Endodermal cell (in vitro differentiated cells): ENCODE results near the gene CLEC11A. TPM values are rescaled to one million over a fixed set of nuclear protein-coding genes. Genes with fewer than 3 reads are reported as not detected.

Experiments used
- DNase-seq: peaks from one replicate; pipeline ENCODE4 v3.0.0-alpha.2; 2017
- H3K27ac ChIP-seq: 2 replicates; pipeline ENCODE4 v1.5.1; 2013; ENCODE audit warnings: mild to moderate bottlenecking, low read depth, low read length, moderate library complexity
- H3K27me3 ChIP-seq: 2 replicates; pipeline ENCODE4 v1.6.1; 2013; ENCODE audit warnings: mild to moderate bottlenecking, low read length, moderate library complexity; ENCODE audit not compliant: insufficient read depth, control insufficient read depth, poor library complexity, severe bottlenecking
- H3K36me3 ChIP-seq: 2 replicates; pipeline ENCODE4 v1.7.0; 2013; ENCODE audit warnings: mild to moderate bottlenecking, low read length, moderate library complexity; ENCODE audit not compliant: control insufficient read depth, insufficient read depth
- H3K4me1 ChIP-seq: one replicate; pipeline ENCODE4 v1.7.0; 2013; ENCODE audit warnings: low read length; ENCODE audit not compliant: control insufficient read depth, insufficient read depth
- H3K4me3 ChIP-seq: 2 replicates; pipeline ENCODE4 v1.5.1; 2013; ENCODE audit warnings: mild to moderate bottlenecking, low read length, moderate library complexity
- H3K9ac ChIP-seq: 2 replicates; pipeline ENCODE4 v1.6.1; 2013; ENCODE audit warnings: mild to moderate bottlenecking, low read length, moderate library complexity; ENCODE audit not compliant: poor library complexity, severe bottlenecking; ENCODE audit errors: extremely low read depth
- H3K9me3 ChIP-seq: 2 replicates; pipeline ENCODE4 v1.6.1; 2013; ENCODE audit warnings: mild to moderate bottlenecking, low read length, moderate library complexity; ENCODE audit not compliant: control insufficient read depth
- H3K27ac Mint-ChIP-seq: 2 replicates; pipeline ENCODE4 v1.8.0; 2020; ENCODE audit warnings: mixed read lengths
- H3K27me3 Mint-ChIP-seq: 2 replicates; pipeline ENCODE4 v1.8.0; 2021; ENCODE audit warnings: mild to moderate bottlenecking, mixed read lengths; ENCODE audit not compliant: insufficient read depth
- H3K36me3 Mint-ChIP-seq: 2 replicates; pipeline ENCODE4 v1.8.0; 2020; ENCODE audit warnings: low read depth, mixed read lengths
- H3K4me1 Mint-ChIP-seq: 2 replicates; pipeline ENCODE4 v1.8.0; 2020; ENCODE audit warnings: mixed read lengths
- H3K4me3 Mint-ChIP-seq: 2 replicates; pipeline ENCODE4 v1.8.0; 2020; ENCODE audit warnings: mild to moderate bottlenecking, moderate library complexity, mixed read lengths
- H3K9me3 Mint-ChIP-seq: 2 replicates; pipeline ENCODE4 v1.8.0; 2020; ENCODE audit warnings: mild to moderate bottlenecking, mixed read lengths
- WGBS, 2 experiments: methylation state at CpG; one replicate each; pipeline versions ENCODE4 v1.1.5 to v1.1.7; 2013; ENCODE audit warnings: missing lambda C conversion rate in 2 of 2, mixed read lengths in 1 of 2; ENCODE audit not compliant: insufficient coverage in 1 of 2, insufficient read length in 1 of 2; 5-methylcytosine and 5-hydroxymethylcytosine counted together
- total RNA-seq, 2 donors: library from RNA; stranded (reverse); fragmentation: NEBNext Ultra II Directional in 1 of 2; extraction: Animal tissue kit (Norgen Biotek cat#: 25700) in 1 of 2; gene quantifications; 2 replicates in 1 of 2; 3 replicates in 1 of 2; pipeline ENCODE4 v1.2.1, GENCODE V29; 2021
- TF ChIP-seq, protein P1 (sequence below): fragments of 200-600 bp; sonication (generic); conservative IDR thresholded peaks from 2 replicates; pipeline ENCODE4 v1.5.0; 2021; ENCODE audit warnings: antibody characterized with exemption, mild to moderate bottlenecking

The CLEC11A gene
- total RNA-seq, 2 donors from 2014 or later: 4.0 to 6.2 TPM

DNA sequence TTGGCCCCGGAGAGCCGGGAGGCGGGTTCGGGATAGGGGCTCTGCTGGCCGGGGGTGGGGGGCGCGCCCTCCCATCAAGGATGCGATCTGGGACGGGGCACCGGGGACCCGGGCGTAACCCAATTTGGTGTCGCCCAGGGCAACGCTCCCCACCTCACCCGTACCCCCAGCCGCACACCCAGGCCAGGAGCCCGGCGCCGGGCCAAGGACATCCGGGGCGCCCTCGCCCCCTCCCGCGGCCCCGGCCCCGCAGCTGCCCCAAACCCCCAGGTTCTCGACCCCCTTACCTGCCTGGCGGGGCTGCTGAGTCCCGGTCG, 4.1 kb upstream of the CLEC11A start:
- TF ChIP-seq, protein P1, sequence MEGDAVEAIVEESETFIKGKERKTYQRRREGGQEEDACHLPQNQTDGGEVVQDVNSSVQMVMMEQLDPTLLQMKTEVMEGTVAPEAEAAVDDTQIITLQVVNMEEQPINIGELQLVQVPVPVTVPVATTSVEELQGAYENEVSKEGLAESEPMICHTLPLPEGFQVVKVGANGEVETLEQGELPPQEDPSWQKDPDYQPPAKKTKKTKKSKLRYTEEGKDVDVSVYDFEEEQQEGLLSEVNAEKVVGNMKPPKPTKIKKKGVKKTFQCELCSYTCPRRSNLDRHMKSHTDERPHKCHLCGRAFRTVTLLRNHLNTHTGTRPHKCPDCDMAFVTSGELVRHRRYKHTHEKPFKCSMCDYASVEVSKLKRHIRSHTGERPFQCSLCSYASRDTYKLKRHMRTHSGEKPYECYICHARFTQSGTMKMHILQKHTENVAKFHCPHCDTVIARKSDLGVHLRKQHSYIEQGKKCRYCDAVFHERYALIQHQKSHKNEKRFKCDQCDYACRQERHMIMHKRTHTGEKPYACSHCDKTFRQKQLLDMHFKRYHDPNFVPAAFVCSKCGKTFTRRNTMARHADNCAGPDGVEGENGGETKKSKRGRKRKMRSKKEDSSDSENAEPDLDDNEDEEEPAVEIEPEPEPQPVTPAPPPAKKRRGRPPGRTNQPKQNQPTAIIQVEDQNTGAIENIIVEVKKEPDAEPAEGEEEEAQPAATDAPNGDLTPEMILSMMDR: no peak
- Histone ChIP-seq H3K9me3 (no peaks in the 10 kb centered on the region), H3K36me3 (no peaks in the 10 kb centered on the region), H3K4me3 (no peak overlapping the region), H3K9ac (no peak overlapping the region), H3K27me3 (peaks cover 18% of the 10 kb centered on the region), H3K27ac (no peak overlapping the region), H3K4me1 (no peaks in the 10 kb centered on the region)
- peaks cover 7% of the 10 kb centered on the region for H3K4me1 Mint-ChIP-seq
- no peak overlapping the region for H3K27ac Mint-ChIP-seq
- 11 to 58% methylated on average over 3 to 19 of the region's 30 CpGs for WGBS, 2 experiments
- peak overlapping the region; percentile 50 for H3K4me3 Mint-ChIP-seq
- DNase-seq: no peak
- no peaks in the 10 kb centered on the region for H3K36me3 Mint-ChIP-seq
- peaks cover 84% of the 10 kb centered on the region for H3K27me3 Mint-ChIP-seq
- no peaks in the 10 kb centered on the region for H3K9me3 Mint-ChIP-seq

DNA sequence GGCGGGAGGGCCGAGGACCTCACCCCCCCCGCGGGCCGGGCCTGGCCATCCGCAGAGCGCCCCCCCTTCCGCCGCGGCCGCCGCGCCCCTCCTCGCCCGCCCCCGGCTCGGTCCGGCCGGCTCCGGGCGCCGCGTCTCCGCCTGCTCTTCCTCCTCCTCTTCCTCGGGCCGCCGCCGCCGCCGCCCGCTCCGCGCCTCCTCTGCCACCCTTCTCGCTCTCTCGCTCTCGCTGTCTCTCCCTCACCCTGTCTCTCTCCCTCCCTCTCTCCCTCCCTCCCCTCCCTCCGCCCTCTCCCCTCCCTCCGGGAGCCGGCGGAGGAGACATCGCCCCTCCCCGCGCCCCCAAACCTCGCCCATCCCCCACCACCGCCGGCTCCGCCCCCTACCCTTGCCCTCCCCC, 3.6 kb upstream of the CLEC11A start, which contains the start of gene SHANK1:
SHANK1 (minus strand) TSS at position 237 of the 400 bp plus-strand sequence. CDS start 2,883 bp downstream, outside the sequence.
- Histone ChIP-seq H3K9ac (no peak within 1 kb of the TSS), H3K4me3 (no peak within 1 kb of the TSS), H3K27ac (no peak within 1 kb of the TSS), H3K4me1 (no peaks in the 10 kb centered on the region), H3K9me3 (no peaks in the 10 kb centered on the region), H3K27me3 (peaks cover 18% of the 10 kb centered on the region), H3K36me3 (no peaks in the 10 kb centered on the region)
- Mint-ChIP-seq H3K27ac (no peak within 1 kb of the TSS), H3K4me3 (peak within 1 kb of the TSS; percentile 50), H3K27me3 (peaks cover 85% of the 10 kb centered on the region), H3K9me3 (no peaks in the 10 kb centered on the region), H3K36me3 (no peaks in the 10 kb centered on the region), H3K4me1 (peaks cover 7% of the 10 kb centered on the region)
- DNase-seq: peak; percentile 80
- TF ChIP-seq, protein P1: no peak
- WGBS, 2 experiments: 30 to 42% methylated on average over 14 to 33 of the region's 47 CpGs

DNA sequence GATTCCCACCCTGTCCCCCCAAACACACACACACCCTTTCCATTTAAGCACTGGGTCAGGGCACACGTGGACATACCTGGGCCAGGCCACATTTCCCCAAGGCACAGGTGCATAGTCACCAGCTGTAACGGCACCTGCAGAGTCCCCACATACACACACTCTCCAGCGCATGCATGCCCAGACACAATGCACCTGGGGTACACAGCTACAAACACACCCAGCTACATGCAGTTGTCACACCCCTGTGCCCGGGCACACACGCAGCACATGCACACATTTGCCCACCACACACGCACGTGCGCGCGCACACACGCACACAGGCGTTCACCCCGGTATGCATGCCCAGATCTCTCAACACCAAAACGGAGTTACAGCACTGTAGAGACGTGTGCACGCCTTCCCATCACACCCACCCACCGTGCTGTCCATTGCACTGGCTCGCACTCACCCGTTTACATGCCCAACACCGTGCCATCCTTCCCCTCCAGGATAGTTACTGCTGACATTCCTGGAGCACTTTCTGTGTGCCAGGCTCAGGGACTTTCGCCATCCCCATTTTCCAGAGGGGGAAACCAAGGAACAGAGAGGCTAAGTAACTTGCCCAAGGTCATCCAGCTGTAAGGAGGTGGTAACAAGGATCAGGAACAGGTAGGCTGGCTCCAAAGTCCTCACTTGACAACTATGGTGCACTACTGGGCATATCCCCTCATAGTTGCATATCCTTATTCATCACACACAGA, 2.8 kb upstream of the CLEC11A start:
- no peaks in the 10 kb centered on the region for H3K9me3 ChIP-seq
- TF ChIP-seq, protein P1: no peak
- peaks cover 78% of the 10 kb centered on the region for H3K27me3 Mint-ChIP-seq
- no peak for DNase-seq
- no peak overlapping the region for H3K27ac ChIP-seq
- H3K27ac Mint-ChIP-seq: no peak overlapping the region
- no peak overlapping the region for H3K4me3 ChIP-seq
- WGBS, 2 experiments: 72 to 81% methylated on average over 19 to 21 of the region's 21 CpGs
- H3K36me3 ChIP-seq: no peaks in the 10 kb centered on the region
- peaks cover 18% of the 10 kb centered on the region for H3K27me3 ChIP-seq
- H3K9me3 Mint-ChIP-seq: no peaks in the 10 kb centered on the region
- no peaks in the 10 kb centered on the region for H3K36me3 Mint-ChIP-seq
- H3K4me1 Mint-ChIP-seq: peaks cover 7% of the 10 kb centered on the region
- H3K9ac ChIP-seq: no peak overlapping the region
- peak overlapping the region; percentile 48 for H3K4me3 Mint-ChIP-seq
- H3K4me1 ChIP-seq: no peaks in the 10 kb centered on the region
